HEK293 (cell line): Measurements from ENCODE around the gene STARD13.
A peak's percentile ranks its signal among the peaks of the same experiment; 100 is the strongest.

Experiments
- CTCF ChIA-PET: fragments of 350-600 bp; formaldehyde crosslinking; extraction: SDS; loops from one replicate; lab custom pipeline; 2021; ENCODE audit warnings: antibody characterized with exemption; lab: Yijun Ruan, JAX
- POLR2A ChIA-PET: fragments of 300-600 bp; formaldehyde crosslinking; extraction: SDS; loops from one replicate; lab custom pipeline; 2020; ENCODE audit warnings: antibody characterized with exemption, inconsistent platforms; lab: Yijun Ruan, JAX
- H3K27ac ChIP-seq: fragments of 200-500 bp; sonication (Bioruptor generic); 2 replicates; pipeline ENCODE4 v1.5.1; 2014; ENCODE audit warnings: low read depth, low read length, control low read depth, inconsistent platforms; ENCODE audit errors: extremely low read depth
- H3K36me3 ChIP-seq, 2 experiments: fragments of 200-500 bp in 1 of 2; sonication (Bioruptor generic) in 1 of 2; 1 replicate in 1 of 2; 2 replicates in 1 of 2; pipeline ENCODE4 v1.5.1; 2014 to 2017; ENCODE audit warnings: inconsistent platforms in 2 of 2, low read length in 2 of 2; ENCODE audit not compliant: control insufficient read depth in 2 of 2, insufficient read depth in 1 of 2
- H3K4me1 ChIP-seq: fragments of 200-500 bp; sonication (Bioruptor generic); 2 replicates; pipeline ENCODE4 v1.5.1; 2014; ENCODE audit warnings: mild to moderate bottlenecking, low read length, inconsistent platforms; ENCODE audit not compliant: control insufficient read depth, insufficient read depth
- H3K4me3 ChIP-seq: 2 replicates; pipeline ENCODE4 v1.5.1; 2011; ENCODE audit warnings: low read depth, mild to moderate bottlenecking, control low read depth, low read length, moderate library complexity
- H3K9me3 ChIP-seq: fragments of 200-500 bp; sonication (Bioruptor generic); 2 replicates; pipeline ENCODE4 v1.5.1; 2014; ENCODE audit warnings: low read depth, low read length, inconsistent platforms; ENCODE audit not compliant: control insufficient read depth, insufficient read depth
- GLI4 ChIP-seq: fragments of 450-650 bp; formaldehyde crosslinking; IDR thresholded peaks from 2 replicates; pipeline ENCODE4 v1.5.1; 2016; ENCODE audit warnings: missing biosample characterization, missing genetic modification characterization
- SCRT1 ChIP-seq: fragments of 450-650 bp; formaldehyde crosslinking; IDR thresholded peaks from 2 replicates; pipeline ENCODE4 v1.5.1; 2016; ENCODE audit warnings: missing biosample characterization, missing genetic modification characterization, borderline replicate concordance
- ZBTB21 ChIP-seq: fragments of 450-650 bp; formaldehyde crosslinking; IDR thresholded peaks from 2 replicates; pipeline ENCODE4 v1.5.1; 2017; ENCODE audit warnings: missing biosample characterization, missing genetic modification characterization
- ZNF121 ChIP-seq: fragments of 450-650 bp; formaldehyde crosslinking; IDR thresholded peaks from 2 replicates; pipeline ENCODE4 v1.5.1; 2016; ENCODE audit warnings: missing biosample characterization, missing genetic modification characterization
- ZNF132 ChIP-seq: fragments of 450-650 bp; formaldehyde crosslinking; IDR thresholded peaks from 2 replicates; pipeline ENCODE4 v1.5.1; 2017; ENCODE audit warnings: missing biosample characterization, missing genetic modification characterization, borderline replicate concordance
- ZNF175 ChIP-seq: fragments of 450-650 bp; formaldehyde crosslinking; IDR thresholded peaks from 2 replicates; pipeline ENCODE4 v1.5.1; 2016; ENCODE audit warnings: missing biosample characterization, missing genetic modification characterization
- ZNF2 ChIP-seq: fragments of 450-650 bp; formaldehyde crosslinking; IDR thresholded peaks from 2 replicates; pipeline ENCODE4 v1.5.1; 2016; ENCODE audit warnings: missing biosample characterization, missing genetic modification characterization
- ZNF202 ChIP-seq: fragments of 450-650 bp; formaldehyde crosslinking; IDR thresholded peaks from 2 replicates; pipeline ENCODE4 v1.5.1; 2016; ENCODE audit warnings: missing biosample characterization, missing genetic modification characterization, borderline replicate concordance
- ZNF239 ChIP-seq: fragments of 450-650 bp; formaldehyde crosslinking; IDR thresholded peaks from 2 replicates; pipeline ENCODE4 v1.5.1; 2016; ENCODE audit warnings: missing biosample characterization, missing genetic modification characterization
- ZNF302 ChIP-seq: fragments of 450-650 bp; formaldehyde crosslinking; IDR thresholded peaks from 2 replicates; pipeline ENCODE4 v1.5.1; 2016; ENCODE audit warnings: missing biosample characterization, missing genetic modification characterization, low read depth
- ZNF366 ChIP-seq: fragments of 450-650 bp; formaldehyde crosslinking; conservative IDR thresholded peaks from 2 replicates; pipeline ENCODE4 v1.5.1; 2016; ENCODE audit warnings: missing biosample characterization, missing genetic modification characterization
- ZNF530 ChIP-seq: fragments of 450-650 bp; formaldehyde crosslinking; IDR thresholded peaks from 2 replicates; pipeline ENCODE4 v1.5.1; 2016; ENCODE audit warnings: low read depth, missing biosample characterization, missing genetic modification characterization
- ZNF76 ChIP-seq: fragments of 450-650 bp; formaldehyde crosslinking; IDR thresholded peaks from 2 replicates; pipeline ENCODE4; 2016; ENCODE audit warnings: low read depth, missing biosample characterization, missing genetic modification characterization, borderline replicate concordance
- ZNF776 ChIP-seq: fragments of 450-650 bp; formaldehyde crosslinking; IDR thresholded peaks from 2 replicates; pipeline ENCODE4 v1.5.0; 2017; ENCODE audit warnings: missing biosample characterization, missing genetic modification characterization, borderline replicate concordance
- ZNF791 ChIP-seq: fragments of 450-650 bp; formaldehyde crosslinking; IDR thresholded peaks from 2 replicates; pipeline ENCODE4 v1.5.1; 2016; ENCODE audit warnings: missing biosample characterization, missing genetic modification characterization
- ZSCAN30 ChIP-seq: fragments of 450-650 bp; IDR thresholded peaks from 2 replicates; pipeline ENCODE4 v1.5.1; 2018; ENCODE audit warnings: missing biosample characterization, mild to moderate bottlenecking, missing genetic modification characterization, moderate library complexity
- TF ChIP-seq, protein P1 (sequence below): fragments of 450-650 bp; formaldehyde crosslinking; IDR thresholded peaks from 2 replicates; pipeline ENCODE4 v1.5.1; 2017; ENCODE audit warnings: missing biosample characterization, missing genetic modification characterization
- TF ChIP-seq, protein P2 (sequence below): fragments of 450-650 bp; formaldehyde crosslinking; IDR thresholded peaks from 2 replicates; pipeline ENCODE4 v1.5.1; 2016; ENCODE audit warnings: missing biosample characterization, missing genetic modification characterization
- TF ChIP-seq, protein P3 (sequence below): fragments of 450-650 bp; formaldehyde crosslinking; conservative IDR thresholded peaks from 2 replicates; pipeline ENCODE4 v1.5.1; 2016; ENCODE audit warnings: low read depth, missing biosample characterization, missing genetic modification characterization

Gene STARD13

DNA sequence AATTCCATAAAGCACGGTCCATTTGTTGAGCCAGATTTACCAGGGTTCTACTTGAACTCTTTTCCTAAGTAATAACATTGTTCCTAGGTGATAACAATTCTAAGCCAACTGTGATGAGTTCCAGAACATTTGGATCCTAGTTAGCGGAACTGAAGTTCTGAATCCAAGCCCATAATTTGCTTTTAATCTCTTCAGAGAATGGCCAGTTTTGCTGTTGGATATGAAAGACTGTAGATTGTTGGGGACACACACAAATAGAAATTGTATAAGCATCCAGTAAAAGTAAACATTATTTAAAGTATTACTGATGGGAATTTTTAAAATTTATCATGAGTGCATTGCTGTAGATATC lies 27.3 kb upstream of the STARD13 start (continued):
- TF ChIP-seq ZNF302 (tag by site-specific recombination): no peak
- no peak for TF ChIP-seq ZNF776
- no peak for TF ChIP-seq ZNF239 (tag by site-specific recombination)
- TF ChIP-seq ZNF132: no peak
- TF ChIP-seq, protein P1, sequence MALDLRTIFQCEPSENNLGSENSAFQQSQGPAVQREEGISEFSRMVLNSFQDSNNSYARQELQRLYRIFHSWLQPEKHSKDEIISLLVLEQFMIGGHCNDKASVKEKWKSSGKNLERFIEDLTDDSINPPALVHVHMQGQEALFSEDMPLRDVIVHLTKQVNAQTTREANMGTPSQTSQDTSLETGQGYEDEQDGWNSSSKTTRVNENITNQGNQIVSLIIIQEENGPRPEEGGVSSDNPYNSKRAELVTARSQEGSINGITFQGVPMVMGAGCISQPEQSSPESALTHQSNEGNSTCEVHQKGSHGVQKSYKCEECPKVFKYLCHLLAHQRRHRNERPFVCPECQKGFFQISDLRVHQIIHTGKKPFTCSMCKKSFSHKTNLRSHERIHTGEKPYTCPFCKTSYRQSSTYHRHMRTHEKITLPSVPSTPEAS: no peak
- no peak for TF ChIP-seq ZNF175
- no peak for TF ChIP-seq ZNF202
- no peak for TF ChIP-seq ZNF76

DNA sequence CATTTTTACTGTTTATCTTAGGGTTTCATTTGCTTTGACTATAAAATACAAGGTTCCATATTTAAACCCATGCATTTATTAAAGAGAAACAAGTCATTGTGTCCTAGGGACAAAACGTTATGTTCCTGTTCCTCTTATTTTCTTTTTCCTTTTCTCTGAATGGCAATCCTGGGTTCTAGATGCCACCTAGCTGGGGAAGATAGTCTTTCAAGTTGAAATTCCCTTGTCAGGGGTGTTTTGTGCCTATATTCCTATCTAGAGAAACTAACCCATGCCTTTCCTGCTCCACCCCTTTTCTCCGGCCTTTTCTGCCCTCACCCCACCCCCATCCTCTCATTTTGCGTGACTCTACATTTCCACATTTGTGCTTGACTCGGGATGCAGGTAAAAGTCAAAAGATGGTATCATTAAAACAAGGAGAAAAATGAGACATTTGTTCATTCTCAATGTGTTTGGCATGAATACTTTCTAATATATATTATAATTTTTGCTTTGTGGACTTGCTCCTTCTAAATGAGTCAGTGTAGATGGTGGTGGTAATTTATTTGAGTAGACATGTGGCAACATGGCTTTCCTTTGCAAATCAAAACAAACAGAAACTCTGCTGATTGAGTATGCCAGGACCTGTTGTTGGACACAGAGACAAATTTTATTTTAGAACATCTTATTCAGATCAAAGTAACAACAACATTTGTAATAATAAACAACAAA lies 26.8 kb upstream of the STARD13 start:
- Histone ChIP-seq H3K4me3 (no peak overlapping the region), H3K27ac (no peak overlapping the region)
- TF ChIP-seq, protein P2, sequence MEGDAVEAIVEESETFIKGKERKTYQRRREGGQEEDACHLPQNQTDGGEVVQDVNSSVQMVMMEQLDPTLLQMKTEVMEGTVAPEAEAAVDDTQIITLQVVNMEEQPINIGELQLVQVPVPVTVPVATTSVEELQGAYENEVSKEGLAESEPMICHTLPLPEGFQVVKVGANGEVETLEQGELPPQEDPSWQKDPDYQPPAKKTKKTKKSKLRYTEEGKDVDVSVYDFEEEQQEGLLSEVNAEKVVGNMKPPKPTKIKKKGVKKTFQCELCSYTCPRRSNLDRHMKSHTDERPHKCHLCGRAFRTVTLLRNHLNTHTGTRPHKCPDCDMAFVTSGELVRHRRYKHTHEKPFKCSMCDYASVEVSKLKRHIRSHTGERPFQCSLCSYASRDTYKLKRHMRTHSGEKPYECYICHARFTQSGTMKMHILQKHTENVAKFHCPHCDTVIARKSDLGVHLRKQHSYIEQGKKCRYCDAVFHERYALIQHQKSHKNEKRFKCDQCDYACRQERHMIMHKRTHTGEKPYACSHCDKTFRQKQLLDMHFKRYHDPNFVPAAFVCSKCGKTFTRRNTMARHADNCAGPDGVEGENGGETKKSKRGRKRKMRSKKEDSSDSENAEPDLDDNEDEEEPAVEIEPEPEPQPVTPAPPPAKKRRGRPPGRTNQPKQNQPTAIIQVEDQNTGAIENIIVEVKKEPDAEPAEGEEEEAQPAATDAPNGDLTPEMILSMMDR: peak; percentile 18; the same call in 1 of the 2 replicates
- TF ChIP-seq ZNF791 (tag by site-specific recombination) (no peak), ZSCAN30 (tag by site-specific recombination) (no peak), ZNF2 (no peak)
- TF ChIP-seq, all 188 proteins: peak for 1
- CTCF ChIA-PET: no interaction called here
- Histone ChIP-seq H3K4me1 (no peaks in the 10 kb centered on the region), H3K36me3 (no peaks in the 10 kb centered on the region), H3K9me3 (no peaks in the 10 kb centered on the region)
- POLR2A ChIA-PET: no interaction called here

DNA sequence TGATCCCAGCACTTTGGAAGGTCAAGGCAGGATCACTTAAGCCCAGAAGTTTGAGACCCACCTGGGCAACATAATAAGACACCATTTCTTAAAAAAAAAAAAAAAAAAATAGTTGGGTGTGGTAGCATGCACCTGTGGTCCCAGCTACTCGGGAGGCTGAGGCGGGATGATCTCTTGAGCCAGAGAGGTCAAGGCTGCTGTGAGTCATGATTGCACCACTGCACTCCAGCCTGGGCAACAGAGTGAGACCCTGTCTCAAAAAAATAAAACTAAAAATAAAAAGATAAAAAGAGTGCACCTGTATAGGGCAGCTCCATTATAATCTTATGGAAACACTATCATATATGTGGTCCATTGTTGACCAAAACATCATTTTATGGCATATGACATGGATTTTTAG lies 25.5 kb upstream of the STARD13 start:
- ChIA-PET POLR2A (no interaction called here), CTCF (no interaction called here)
- no peak overlapping the region for H3K4me3 ChIP-seq
- TF ChIP-seq ZNF121 (peak; percentile 41; the same call in 1 of the 2 replicates), ZNF530 (tag by site-specific recombination) (no peak)
- H3K9me3 ChIP-seq: no peaks in the 10 kb centered on the region
- H3K4me1 ChIP-seq: no peaks in the 10 kb centered on the region
- H3K36me3 ChIP-seq: no peaks in the 10 kb centered on the region
- H3K27ac ChIP-seq: no peak overlapping the region

DNA sequence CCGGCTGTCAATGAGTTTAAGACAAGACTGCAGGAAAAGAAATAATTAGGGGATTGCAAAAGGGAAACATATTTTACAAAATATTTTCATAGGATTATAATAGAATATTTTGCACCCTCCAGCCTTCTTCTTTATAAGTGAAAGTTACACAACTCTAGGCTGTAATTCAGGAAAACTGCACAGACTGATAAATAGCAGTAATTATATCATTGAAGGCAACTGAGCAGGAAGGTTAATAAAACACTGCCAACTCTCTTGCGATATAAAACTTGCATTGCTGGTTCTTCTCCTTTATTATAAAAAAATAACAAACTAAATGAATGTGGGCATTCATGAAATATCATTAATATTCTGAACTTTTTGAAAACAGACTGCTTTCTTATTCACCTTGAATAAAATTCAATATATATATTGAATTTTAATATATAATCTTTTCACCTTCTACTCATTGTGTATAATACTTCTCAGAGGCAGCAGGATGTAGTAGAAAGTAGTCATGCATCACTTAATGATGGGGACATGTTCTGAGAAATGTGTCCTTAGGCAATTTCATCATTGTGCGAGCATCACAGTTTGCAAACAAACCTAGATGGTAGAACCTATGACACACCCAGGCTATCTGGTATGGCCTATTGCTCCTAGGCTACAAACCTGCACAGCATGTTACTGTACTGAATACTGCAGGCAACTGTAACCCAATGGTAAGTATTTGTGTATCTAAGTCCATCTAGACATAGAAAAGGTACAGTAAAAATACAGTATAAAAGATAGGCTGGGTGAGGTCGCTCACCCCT lies 24.9 kb upstream of the STARD13 start:
- no peak overlapping the region for H3K27ac ChIP-seq
- POLR2A ChIA-PET: no interaction called here

More for the DNA sequence above, 24.9 kb upstream of the STARD13 start:
- H3K4me1 ChIP-seq: no peaks in the 10 kb centered on the region
- H3K4me3 ChIP-seq: no peak overlapping the region
- H3K9me3 ChIP-seq: no peaks in the 10 kb centered on the region
- H3K36me3 ChIP-seq: no peaks in the 10 kb centered on the region
- CTCF ChIA-PET: no interaction called here
- TF ChIP-seq, protein P3, sequence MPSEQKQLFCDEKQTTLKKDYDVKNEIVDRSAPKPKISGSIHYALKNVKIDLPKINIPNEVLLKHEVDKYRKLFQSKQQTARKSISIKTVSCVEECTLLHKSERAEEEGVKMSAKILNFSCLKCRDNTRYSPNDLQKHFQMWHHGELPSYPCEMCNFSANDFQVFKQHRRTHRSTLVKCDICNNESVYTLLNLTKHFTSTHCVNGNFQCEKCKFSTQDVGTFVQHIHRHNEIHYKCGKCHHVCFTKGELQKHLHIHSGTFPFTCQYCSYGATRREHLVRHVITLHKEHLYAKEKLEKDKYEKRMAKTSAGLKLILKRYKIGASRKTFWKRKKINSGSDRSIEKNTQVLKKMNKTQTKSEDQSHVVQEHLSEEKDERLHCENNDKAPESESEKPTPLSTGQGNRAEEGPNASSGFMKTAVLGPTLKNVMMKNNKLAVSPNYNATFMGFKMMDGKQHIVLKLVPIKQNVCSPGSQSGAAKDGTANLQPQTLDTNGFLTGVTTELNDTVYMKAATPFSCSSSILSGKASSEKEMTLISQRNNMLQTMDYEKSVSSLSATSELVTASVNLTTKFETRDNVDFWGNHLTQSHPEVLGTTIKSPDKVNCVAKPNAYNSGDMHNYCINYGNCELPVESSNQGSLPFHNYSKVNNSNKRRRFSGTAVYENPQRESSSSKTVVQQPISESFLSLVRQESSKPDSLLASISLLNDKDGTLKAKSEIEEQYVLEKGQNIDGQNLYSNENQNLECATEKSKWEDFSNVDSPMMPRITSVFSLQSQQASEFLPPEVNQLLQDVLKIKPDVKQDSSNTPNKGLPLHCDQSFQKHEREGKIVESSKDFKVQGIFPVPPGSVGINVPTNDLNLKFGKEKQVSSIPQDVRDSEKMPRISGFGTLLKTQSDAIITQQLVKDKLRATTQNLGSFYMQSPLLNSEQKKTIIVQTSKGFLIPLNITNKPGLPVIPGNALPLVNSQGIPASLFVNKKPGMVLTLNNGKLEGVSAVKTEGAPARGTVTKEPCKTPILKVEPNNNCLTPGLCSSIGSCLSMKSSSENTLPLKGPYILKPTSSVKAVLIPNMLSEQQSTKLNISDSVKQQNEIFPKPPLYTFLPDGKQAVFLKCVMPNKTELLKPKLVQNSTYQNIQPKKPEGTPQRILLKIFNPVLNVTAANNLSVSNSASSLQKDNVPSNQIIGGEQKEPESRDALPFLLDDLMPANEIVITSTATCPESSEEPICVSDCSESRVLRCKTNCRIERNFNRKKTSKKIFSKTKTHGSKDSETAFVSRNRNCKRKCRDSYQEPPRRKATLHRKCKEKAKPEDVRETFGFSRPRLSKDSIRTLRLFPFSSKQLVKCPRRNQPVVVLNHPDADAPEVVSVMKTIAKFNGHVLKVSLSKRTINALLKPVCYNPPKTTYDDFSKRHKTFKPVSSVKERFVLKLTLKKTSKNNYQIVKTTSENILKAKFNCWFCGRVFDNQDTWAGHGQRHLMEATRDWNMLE (tag by site-specific recombination): no peak
- TF ChIP-seq SCRT1 (tag by site-specific recombination) (no peak), ZNF366 (tag by site-specific recombination) (no peak), ZBTB21 (tag by site-specific recombination) (no peak), GLI4 (no peak)
- TF ChIP-seq, all 188 proteins: peak for 0
